HUDEP-2 (cell line): ENCODE data around the gene ARHGAP15.

Experiments
- DNase-seq, 76 experiments: peaks; one replicate each; lab custom pipeline; 2025; ENCODE audit not compliant: unreplicated experiment in 76 of 76; lab: John Stamatoyannopoulos, UW

ARHGAP15 gene

DNA sequence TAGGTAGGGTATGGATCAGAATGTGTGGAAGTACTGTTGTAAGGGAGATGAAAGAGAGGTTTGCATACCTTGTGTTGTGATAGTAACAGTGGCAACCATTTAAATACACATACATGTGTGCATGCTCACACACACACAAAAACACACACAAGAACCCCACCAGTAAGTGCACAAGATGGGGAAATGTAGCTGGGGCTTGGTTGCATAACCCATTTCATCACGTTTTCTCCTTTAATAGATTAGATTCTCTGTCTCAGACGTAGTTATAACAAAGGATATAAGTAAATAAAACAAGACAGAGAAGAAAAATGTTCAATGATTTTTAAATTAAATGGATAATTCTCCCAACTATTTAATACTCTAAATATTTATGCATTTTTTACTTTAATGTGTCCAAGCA lies 13.4 kb downstream of the ARHGAP15 start:
- no peak for DNase-seq

- DNase-seq: no peak
Observed at GRCh38 chr2:143144813-143145455, 15.7 kb downstream of the ARHGAP15 start.

DNA sequence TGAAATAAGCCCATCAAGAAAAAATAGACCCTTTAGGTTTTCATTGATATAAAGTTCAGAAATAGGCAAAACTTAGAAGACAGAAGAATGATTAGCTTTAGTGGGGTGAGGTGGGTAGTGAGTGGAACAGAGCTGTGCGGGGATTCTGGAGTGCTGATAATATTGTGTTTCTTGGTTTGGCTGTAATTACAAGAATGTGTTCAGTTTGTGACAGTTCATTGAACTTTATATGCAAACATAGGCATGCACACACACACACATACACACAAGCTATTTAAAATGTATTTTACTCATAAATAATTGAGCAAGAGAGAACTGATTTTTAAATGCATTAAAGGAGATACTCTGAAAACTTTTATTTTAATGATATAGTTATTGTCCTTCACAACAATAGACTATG lies 17.1 kb downstream of the ARHGAP15 start:
- no peak for DNase-seq

- no peak for DNase-seq
Observed at GRCh38 chr2:143146815-143147530, 17.8 kb downstream of the ARHGAP15 start.

DNA sequence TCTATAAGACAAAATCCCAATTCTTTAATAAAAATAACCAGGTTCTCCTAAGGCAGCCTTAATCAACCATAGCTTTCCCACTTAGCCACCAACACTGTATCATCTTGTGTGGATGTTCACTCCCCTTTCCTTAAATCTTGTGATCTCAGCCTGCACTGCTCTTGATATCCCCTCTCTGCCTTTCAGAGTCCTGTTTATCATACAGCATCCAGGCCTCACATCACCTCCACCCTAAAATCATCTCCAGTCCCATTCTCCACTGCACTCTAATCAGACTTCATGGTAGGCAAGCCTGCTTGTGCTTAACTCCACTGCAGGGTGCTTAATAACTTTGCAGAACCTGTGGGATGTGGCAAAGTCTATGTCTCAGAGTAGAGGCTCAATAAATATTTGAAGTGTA lies 18.8 kb downstream of the ARHGAP15 start:
- DNase-seq: peak in 53 of 76 experiments; percentile 1 to 72 (median 24)

GRCh38 chr2:143148757-143149156 lies 19.5 kb downstream of the ARHGAP15 start:
- no peak for DNase-seq

DNA sequence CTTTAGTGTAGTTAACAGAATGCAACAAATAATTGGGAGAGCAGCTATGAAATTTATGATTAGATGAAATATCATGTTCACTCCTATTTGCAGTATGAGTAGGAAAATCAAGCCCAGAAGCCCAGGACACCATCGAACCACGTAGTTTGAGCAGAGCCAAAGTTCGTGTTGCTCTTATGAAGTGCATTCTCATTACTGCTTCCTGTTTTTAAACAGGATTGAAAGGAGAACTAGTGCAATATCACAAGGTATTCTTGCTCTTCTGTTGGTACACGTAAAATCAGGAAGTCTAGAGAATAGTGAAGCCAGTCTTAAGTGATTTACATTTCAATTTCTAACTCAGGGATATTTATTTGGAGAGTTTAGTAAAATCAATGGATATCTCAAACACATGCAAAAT lies 21.1 kb downstream of the ARHGAP15 start:
- DNase-seq: no peak

DNA sequence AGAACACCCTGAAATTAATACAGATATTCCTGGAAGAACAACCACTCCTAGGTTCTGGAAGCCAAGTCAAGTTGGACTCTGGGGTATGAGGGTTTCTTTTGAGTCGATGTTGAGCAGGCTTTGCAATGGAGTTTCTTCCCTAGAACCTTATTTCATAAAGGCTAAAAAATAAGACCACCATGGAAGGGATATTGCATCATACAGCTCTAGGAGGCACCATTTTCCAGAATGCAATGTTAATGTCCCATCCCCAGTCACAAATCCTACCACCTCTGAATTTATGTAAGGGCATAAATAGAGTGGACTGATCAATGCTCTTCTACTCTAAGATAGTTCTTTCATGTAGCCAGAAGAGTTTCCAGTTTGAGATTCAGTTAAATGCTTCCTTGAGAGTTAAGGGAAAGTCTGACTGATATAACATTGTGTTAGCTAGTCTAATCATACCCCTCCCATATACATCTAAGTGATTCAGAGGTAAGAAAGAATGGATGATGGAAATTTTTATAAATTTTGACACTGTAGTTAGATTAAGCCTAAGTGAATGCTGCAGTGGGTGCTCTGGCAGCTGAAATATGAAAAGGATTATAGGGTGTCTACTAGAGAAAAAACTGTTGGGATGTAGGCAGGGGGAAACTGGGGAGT lies 22.0 kb downstream of the ARHGAP15 start:
- no peak for DNase-seq

DNA sequence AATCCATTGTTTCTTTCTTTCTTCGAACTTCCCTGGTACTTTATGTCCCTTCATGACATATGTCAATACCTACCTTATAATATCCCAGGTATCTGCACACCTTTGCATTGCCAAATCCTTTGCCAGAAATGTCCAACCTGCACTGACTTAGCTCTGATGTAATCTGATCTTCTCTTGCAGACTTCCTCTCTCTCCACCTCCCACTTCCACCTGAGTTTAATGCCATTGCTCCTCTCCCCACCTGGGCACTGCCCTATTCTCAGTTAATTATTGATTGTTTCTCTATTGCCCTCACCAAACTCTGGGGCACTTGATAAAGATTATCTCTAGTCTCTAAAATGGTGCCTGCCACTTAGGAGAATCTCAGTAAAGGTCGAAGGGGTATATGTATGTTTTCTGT lies 23.0 kb downstream of the ARHGAP15 start:
- no peak for DNase-seq

DNA sequence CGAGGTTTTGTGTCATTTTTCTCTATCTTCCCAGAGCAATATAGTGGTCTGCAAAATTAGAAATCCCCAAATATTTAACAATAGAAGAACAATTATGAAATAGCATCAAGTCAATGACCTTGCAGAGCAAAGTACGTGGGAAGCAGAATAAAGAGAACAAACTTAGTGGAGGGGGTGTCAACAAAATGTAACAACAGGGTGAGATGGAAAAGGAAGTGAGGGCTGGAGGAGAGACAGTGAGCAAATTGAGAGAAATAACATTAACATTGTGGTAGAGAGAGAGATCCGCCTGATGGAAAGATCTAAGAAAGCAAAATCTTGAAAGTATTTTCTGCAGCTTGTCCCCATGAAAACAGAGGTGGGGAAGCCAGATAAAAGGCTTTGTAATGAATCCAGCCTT lies 23.4 kb downstream of the ARHGAP15 start:
- DNase-seq: no peak

GRCh38 chr2:143155661-143156060 lies 26.4 kb downstream of the ARHGAP15 start:
- no peak for DNase-seq

DNA sequence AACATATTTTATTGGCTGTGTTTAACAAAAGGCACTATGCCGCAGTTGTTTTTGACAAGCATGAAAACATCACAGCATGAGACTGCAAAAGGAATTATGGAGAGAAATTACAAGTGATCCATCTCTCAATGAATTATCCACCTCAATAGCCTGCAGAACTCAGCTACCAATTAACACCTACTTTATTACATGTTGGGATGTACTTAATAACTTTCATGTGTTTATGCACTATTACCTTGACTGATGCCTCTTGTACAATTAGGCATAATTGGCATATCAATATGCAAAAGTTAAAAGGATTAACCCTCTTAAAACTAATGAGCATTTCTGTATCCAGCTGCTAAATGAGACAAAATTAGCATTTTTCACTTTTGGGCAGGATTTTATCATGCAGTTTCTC lies 27.8 kb downstream of the ARHGAP15 start:
- DNase-seq: no peak

GRCh38 chr2:143157418-143157817 lies 28.2 kb downstream of the ARHGAP15 start:
- DNase-seq: no peak

GRCh38 chr2:143158098-143158497 lies 28.9 kb downstream of the ARHGAP15 start:
- DNase-seq: no peak

DNA sequence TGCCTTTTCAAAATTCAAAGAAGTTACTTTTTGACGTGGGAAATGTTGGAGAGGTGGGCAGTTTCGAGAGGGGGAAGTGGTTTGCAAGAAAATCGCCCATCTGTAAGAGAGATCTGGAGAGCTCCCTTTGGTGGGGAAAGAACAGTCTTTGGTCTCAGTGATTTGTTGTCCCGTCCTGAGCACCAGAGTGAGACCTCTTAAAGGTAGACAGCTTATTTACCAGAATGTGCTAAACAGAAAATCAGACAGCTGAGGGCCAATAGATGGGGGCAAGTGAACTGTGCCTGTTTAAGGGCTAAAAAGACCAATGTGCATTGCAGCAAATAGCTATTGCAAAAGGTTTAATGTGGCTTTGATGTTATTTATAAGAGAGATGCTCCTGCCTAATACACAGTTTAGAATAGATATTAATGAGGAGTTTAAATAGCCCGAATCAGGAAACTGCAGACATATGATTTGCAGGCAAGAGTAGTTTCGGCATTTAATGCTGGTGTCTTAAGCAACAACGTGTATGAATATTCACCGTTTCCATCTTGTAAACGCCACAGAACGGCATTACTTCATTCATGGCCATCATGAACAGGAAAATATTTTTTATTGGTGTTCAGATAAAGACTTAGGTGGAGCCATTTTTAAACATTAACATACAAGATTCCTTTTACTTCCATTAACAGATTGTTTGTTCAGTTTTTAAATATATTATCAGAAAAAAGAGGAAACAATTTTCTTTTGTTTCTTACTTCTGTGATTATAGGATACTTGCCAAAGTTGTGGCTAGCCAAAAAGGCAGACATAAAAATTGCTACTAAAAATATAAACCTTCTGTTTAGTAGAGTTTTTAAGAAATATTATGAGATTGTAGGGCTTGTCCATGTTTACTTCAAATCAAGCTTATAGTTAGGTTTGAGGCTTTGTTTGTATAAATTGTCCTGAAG lies 29.6 kb downstream of the ARHGAP15 start:
- DNase-seq: no peak

DNA sequence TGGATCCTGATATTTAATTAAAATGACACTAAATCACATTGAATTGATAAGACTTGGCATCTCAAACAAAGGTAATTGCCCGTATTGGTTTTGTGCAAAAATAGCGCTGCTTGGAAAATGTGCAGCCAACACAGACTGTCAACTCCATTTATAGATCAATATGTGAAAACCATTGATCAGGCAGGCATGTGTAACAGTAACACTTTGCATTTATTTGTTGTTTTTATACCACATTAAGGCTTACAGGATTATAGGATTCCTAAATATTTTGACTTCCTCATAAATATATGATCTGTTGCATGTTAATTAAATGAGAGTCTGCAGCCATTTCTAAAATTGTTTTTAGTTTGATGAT lies 30.2 kb downstream of the ARHGAP15 start:
- no peak for DNase-seq

DNA sequence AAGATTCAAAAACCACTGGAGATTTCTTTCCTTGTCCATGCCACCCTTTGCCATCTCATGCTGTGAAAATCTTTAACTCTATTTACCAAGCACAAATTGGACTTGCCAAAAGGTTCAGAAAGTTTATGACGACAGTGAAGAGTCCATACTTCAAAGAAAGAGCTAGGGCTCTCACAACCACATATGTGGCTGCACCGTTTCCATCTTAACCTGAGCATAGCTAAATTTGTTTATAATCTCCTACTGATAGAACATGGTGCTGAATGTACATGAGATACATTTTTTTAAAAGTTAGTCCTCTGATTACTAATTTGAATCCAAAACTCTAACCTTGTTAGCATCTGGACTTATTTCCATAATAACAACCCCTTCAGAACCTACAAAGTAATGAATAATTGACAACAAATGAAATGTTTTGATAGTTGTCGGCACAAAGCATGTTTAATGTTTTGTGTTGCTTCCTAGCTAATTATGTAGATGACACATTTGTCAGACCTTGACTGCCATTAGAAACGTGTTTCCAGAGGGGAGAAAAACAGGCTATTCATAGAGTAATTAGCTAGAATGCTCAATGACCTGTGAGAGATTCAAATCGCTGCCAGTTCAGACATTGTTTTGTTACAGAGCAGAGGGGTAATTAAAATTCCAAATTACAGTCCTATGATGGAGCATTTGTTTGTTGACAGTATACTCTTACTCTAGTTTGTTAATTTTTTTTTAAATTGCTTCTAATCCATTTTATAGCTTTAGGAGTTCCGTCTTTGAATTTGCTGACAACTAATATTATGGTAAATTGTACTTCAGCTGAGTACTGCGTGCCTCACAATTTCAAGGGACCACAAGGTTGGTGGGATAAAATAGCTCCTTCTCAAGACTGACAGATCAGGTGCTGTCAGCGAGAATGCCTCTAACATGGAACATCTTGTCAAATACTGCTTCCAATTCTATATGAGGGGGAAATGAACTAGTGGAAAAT lies 31.8 kb downstream of the ARHGAP15 start:
- DNase-seq: no peak

GRCh38 chr2:143162123-143162837 lies 33.1 kb downstream of the ARHGAP15 start:
- DNase-seq: peak in 26 of 76 experiments; percentile 1 to 42 (median 6)

GRCh38 chr2:143162997-143163396 lies 33.8 kb downstream of the ARHGAP15 start:
- DNase-seq: no peak
